GM12878 (cell line): ENCODE results near the gene DIAPH2. TPM values are rescaled to one million over a fixed set of nuclear protein-coding genes. Genes with fewer than 3 reads are reported as not detected.

Experiments
- ATAC-seq: fragments of 200-7000 bp; cut with Tn5 transposase; 3 replicates; pipeline ENCODE4 v1.9.1; 2020; ENCODE audit warnings: mild to moderate bottlenecking, moderate library complexity
- BruUV-seq: library from RNA; stranded (reverse); fragments of 400-500 nt; replicated peaks from 2 replicates; lab custom pipeline; 2021; lab: Mats Ljungman, UMichigan
- CTCF ChIA-PET: fragments of 300-600 bp; sonication (Branson Sonifier 250); formaldehyde crosslinking; extraction: SDS; loops from one replicate; lab custom pipeline; 2021; ENCODE audit warnings: inconsistent platforms; lab: Yijun Ruan, JAX
- POLR2A ChIA-PET: fragments of 350-600 bp; formaldehyde crosslinking; extraction: SDS; loops from one replicate; lab custom pipeline; 2021; ENCODE audit warnings: inconsistent platforms; lab: Charles Lee
- RAD21 ChIA-PET: fragments of 300-600 bp; sonication (Branson Sonifier 250); formaldehyde crosslinking; loops from one replicate; lab custom pipeline; 2023; ENCODE audit warnings: antibody characterized with exemption; ENCODE audit not compliant: unreplicated experiment; lab: Charles Lee
- SMC1A ChIA-PET: fragments of 300-600 bp; sonication (Branson Sonifier 250); formaldehyde crosslinking; loops from one replicate; lab custom pipeline; 2023; ENCODE audit not compliant: unreplicated experiment, uncharacterized antibody; lab: Charles Lee
- DNase-seq: peaks from one replicate; pipeline ENCODE4 v3.0.0-alpha.2; 2011; ENCODE audit warnings: low read depth, low spot score
- FAIRE-seq: peaks from 3 replicates; lab custom pipeline; 2011; peaks lifted over from hg19 to GRCh38; lab: Jason Lieb, UNC
- H2AFZ ChIP-seq: 2 replicates; pipeline ENCODE4 v1.6.0; 2011; ENCODE audit warnings: low read depth, low read length, control low read depth; ENCODE audit not compliant: control insufficient read depth
- H3K27ac ChIP-seq: 2 replicates; pipeline ENCODE4 v1.5.1; 2011; ENCODE audit warnings: control low read depth; ENCODE audit not compliant: control insufficient read depth, insufficient read depth
- H3K27me3 ChIP-seq, 2 experiments: replicated peaks in 1 of 2; 2 replicates each; pipeline versions ENCODE4 v1.6.0 to v1.6.1; 2011; ENCODE audit warnings: low read length in 1 of 2; ENCODE audit not compliant: control insufficient read depth in 2 of 2, insufficient read depth in 2 of 2
- H3K36me3 ChIP-seq, 2 experiments: 2 replicates each; pipeline ENCODE4 v1.5.1; 2011; ENCODE audit warnings: low read length in 1 of 2; ENCODE audit not compliant: control insufficient read depth in 2 of 2, insufficient read depth in 2 of 2
- H3K4me1 ChIP-seq: 2 replicates; pipeline ENCODE4 v1.6.1; 2011; ENCODE audit warnings: mild to moderate bottlenecking, low read length, moderate library complexity, mixed read lengths; ENCODE audit not compliant: control insufficient read depth, insufficient read depth
- H3K4me2 ChIP-seq: 2 replicates; pipeline ENCODE4 v1.6.0; 2011; ENCODE audit warnings: control low read depth; ENCODE audit not compliant: control insufficient read depth, insufficient read depth
- H3K4me3 ChIP-seq: fragments of 200-600 bp; sonication (generic); 2 replicates; pipeline ENCODE4 v1.5.1; 2016
- H3K79me2 ChIP-seq: 2 replicates; pipeline ENCODE4 v1.6.0; 2011; ENCODE audit warnings: low read length; ENCODE audit not compliant: control insufficient read depth, insufficient read depth
- H3K9ac ChIP-seq: 2 replicates; pipeline ENCODE4 v1.8.0; 2011; ENCODE audit warnings: low read length, control low read depth, mixed read lengths; ENCODE audit not compliant: control insufficient read depth, insufficient read depth
- H3K9me3 ChIP-seq: replicated peaks from 3 replicates; pipeline ENCODE4 v1.5.1; 2011; ENCODE audit warnings: mild to moderate bottlenecking, low read length; ENCODE audit not compliant: control insufficient read depth, insufficient read depth
- H4K20me1 ChIP-seq: 2 replicates; pipeline ENCODE4 v1.6.0; 2011; ENCODE audit not compliant: control insufficient read depth, insufficient read depth
- ATF3 ChIP-seq: IDR thresholded peaks from 2 replicates; pipeline ENCODE4 v1.6.1; 2011; ENCODE audit warnings: low read depth, mild to moderate bottlenecking, low read length, moderate library complexity, borderline replicate concordance; ENCODE audit errors: extremely low read depth
- BACH1 ChIP-seq: fragments of 450-650 bp; IDR thresholded peaks from 2 replicates; pipeline ENCODE4 v1.6.1; 2017; ENCODE audit warnings: mild to moderate bottlenecking, borderline replicate concordance
- BRCA1 ChIP-seq: IDR thresholded peaks from 2 replicates; pipeline ENCODE4 v1.6.1; 2011; ENCODE audit warnings: low read depth, low read length, improper control_type of control experiment
- DPF2 ChIP-seq: fragments of 450-650 bp; IDR thresholded peaks from 2 replicates; pipeline ENCODE4 v1.6.1; 2017; ENCODE audit warnings: mild to moderate bottlenecking
- EP300 ChIP-seq, 2 experiments: fragments of 150-350 bp in 1 of 2; IDR thresholded peaks; 2 replicates each; pipeline ENCODE4 v1.6.1; 2011 to 2012; ENCODE audit warnings: low read depth in 2 of 2, low read length in 2 of 2, borderline replicate concordance in 1 of 2, improper control_type of control experiment in 1 of 2, inconsistent platforms in 1 of 2; ENCODE audit not compliant: control insufficient read depth in 1 of 2
- GABPA ChIP-seq: IDR thresholded peaks from 2 replicates; pipeline ENCODE4 v1.6.1; 2014; ENCODE audit warnings: antibody characterized with exemption, low read depth, mild to moderate bottlenecking, inconsistent platforms
- GATAD2B ChIP-seq: fragments of 450-650 bp; conservative IDR thresholded peaks from 2 replicates; pipeline ENCODE4 v1.6.1; 2017; ENCODE audit warnings: low read depth, mild to moderate bottlenecking, moderate library complexity
- HDAC2 ChIP-seq: fragments of 200-600 bp; sonication (generic); IDR thresholded peaks from 2 replicates; pipeline ENCODE4 v1.6.1; 2017
- HDGF ChIP-seq: fragments of 450-650 bp; IDR thresholded peaks from 2 replicates; pipeline ENCODE4 v1.6.1; 2016; ENCODE audit warnings: antibody characterized with exemption
- NFIC ChIP-seq: IDR thresholded peaks from 2 replicates; pipeline ENCODE4 v1.6.1; 2012; ENCODE audit warnings: low read depth, mild to moderate bottlenecking, inconsistent platforms, low read length, moderate library complexity
- PAX8 ChIP-seq: fragments of 450-650 bp; IDR thresholded peaks from 2 replicates; pipeline ENCODE4 v1.6.1; 2017; ENCODE audit warnings: mild to moderate bottlenecking, moderate library complexity
- PML ChIP-seq: IDR thresholded peaks from 2 replicates; pipeline ENCODE4 v1.6.1; 2012; ENCODE audit warnings: low read length, inconsistent platforms
- POU2F2 ChIP-seq: IDR thresholded peaks from 3 replicates; pipeline ENCODE4 v1.6.1; 2011; ENCODE audit warnings: low read depth, mild to moderate bottlenecking, low read length, borderline replicate concordance
- RBBP5 ChIP-seq: fragments of 200-600 bp; sonication (generic); conservative IDR thresholded peaks from 2 replicates; pipeline ENCODE4 v1.6.1; 2016
- RUNX3 ChIP-seq: IDR thresholded peaks from 2 replicates; pipeline ENCODE4 v1.6.1; 2012; ENCODE audit warnings: low read length, inconsistent platforms
- SMAD5 ChIP-seq: IDR thresholded peaks from 2 replicates; pipeline ENCODE4 v1.6.1; 2016; ENCODE audit warnings: antibody characterized with exemption, low read depth
- SP1 ChIP-seq: IDR thresholded peaks from one replicate; pipeline ENCODE4 v1.6.1; 2011; ENCODE audit warnings: low read depth, low read length
- SREBF1 ChIP-seq: IDR thresholded peaks from 2 replicates; pipeline ENCODE4 v1.6.1; 2012; ENCODE audit warnings: mild to moderate bottlenecking, low read length
- TCF12 ChIP-seq: IDR thresholded peaks from 2 replicates; pipeline ENCODE4 v1.6.1; 2011; ENCODE audit warnings: low read depth, mild to moderate bottlenecking, low read length
- YY1 ChIP-seq: IDR thresholded peaks from 2 replicates; pipeline ENCODE4 v1.6.1; 2011; ENCODE audit warnings: low read depth, mild to moderate bottlenecking, low read length
- ZNF24 ChIP-seq: fragments of 450-650 bp; IDR thresholded peaks from 2 replicates; pipeline ENCODE4 v1.6.1; 2017; ENCODE audit warnings: antibody characterized with exemption, mild to moderate bottlenecking
- WGBS: methylation state at CpG from one replicate; pipeline ENCODE4 v1.1.6; 2016; ENCODE audit warnings: low lambda C conversion rate; ENCODE audit not compliant: insufficient replicate concordance, insufficient coverage; ENCODE audit errors: missing lambda C conversion rate; 5-methylcytosine and 5-hydroxymethylcytosine counted together
- in situ Hi-C: fragments of 300-500 bp; cut with MboI; formaldehyde crosslinking; loops from 9 replicates; pipeline ENCODE4 v1.14.3; 2018; ENCODE audit warnings: mixed read lengths
- intact Hi-C: fragments of 100-400 bp; cut with micrococcal nuclease; formaldehyde crosslinking; loops from one replicate; pipeline ENCODE4 v1.14.2; 2022; ENCODE audit not compliant: unreplicated experiment
- polyA plus RNA-seq, 11 experiments: library from polyadenylated mRNA; depleted of rRNA in 4 of 11; unstranded in 6 of 11; stranded (reverse) in 5 of 11; fragments of >200 nt; fragmentation: Nextera tagmentation in 4 of 11; fragmentation: Illumina TruSeq in 1 of 11; extraction: Ambion mirVana in 4 of 11; extraction: Trizol in 1 of 11; gene quantifications; 1 replicate in 1 of 11; 2 replicates in 10 of 11; pipeline versions ENCODE4 v1.2.1 to v1.2.3, GENCODE V29; 2011 to 2016; ENCODE audit warnings: inconsistent platforms in 2 of 11, missing spikeins in 2 of 11, low read depth in 1 of 11
- total RNA-seq, 4 experiments: library from RNA; depleted of rRNA in 3 of 4; stranded (reverse); fragments of >200 nt in 3 of 4; fragmentation: Illumina TruSeq in 1 of 4; extraction: Trizol in 1 of 4; gene quantifications; 2 replicates each; pipeline versions ENCODE4 v1.2.1 to v1.2.3, GENCODE V29; 2013 to 2021
- TF ChIP-seq, protein P1 (sequence below): fragments of 450-650 bp; IDR thresholded peaks from 2 replicates; pipeline ENCODE4 v1.6.1; 2014; ENCODE audit warnings: mild to moderate bottlenecking

Gene DIAPH2
- total and polyA plus RNA-seq, 10 of the 15 experiments (the other 5 are each of a cell fraction or from before 2014, with no cell fraction given): 2.2 to 16.6 (median 8.8) TPM

DNA sequence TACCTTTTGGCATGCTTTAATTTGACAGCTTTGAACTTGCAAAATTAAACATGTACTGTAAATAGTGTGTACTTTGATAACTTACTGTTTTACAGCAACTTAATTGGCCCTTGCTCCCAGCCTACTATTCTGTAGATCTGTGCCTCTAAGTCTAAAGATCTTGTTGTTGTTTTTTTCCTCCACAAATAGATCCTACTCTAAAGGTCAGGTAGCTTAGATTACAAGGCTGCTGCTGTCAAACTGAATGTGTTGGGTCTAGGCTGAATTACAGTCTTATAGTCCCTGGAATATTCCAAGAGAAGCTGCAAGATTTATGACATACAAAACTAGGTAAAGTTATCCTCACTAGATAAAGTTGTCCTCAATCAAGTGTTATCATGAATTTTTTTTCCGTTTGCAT lies 18.7 kb downstream of the DIAPH2 start:
- Histone ChIP-seq H3K4me1 (no peaks in the 10 kb centered on the region), H4K20me1 (no peaks in the 10 kb centered on the region), H3K9ac (no peak overlapping the region), H3K36me3 (no peaks in the 10 kb centered on the region), H3K4me3 (no peak overlapping the region), H3K79me2 (no peaks in the 10 kb centered on the region), H3K9me3 (no peaks in the 10 kb centered on the region), H2AFZ (no peak overlapping the region), H3K4me2 (no peak overlapping the region), H3K27me3 (no peaks in the 10 kb centered on the region), H3K27ac (no peak overlapping the region)
- 59% methylated on average over 1 of the region's 1 CpG for WGBS
- in situ Hi-C loops (no loop called here), intact Hi-C loops (no loop called here)
- no TSS peak for BruUV-seq
- no peak for DNase-seq
- RAD21 ChIA-PET: no interaction called here
- CTCF ChIA-PET: no interaction called here
- POLR2A ChIA-PET: no interaction called here
- no peak for ATAC-seq
- TF ChIP-seq ZNF24: no peak
- TF ChIP-seq RBBP5: no peak
- FAIRE-seq: no peak
- SMC1A ChIA-PET: interaction anchor here (1.5 kb wide), 1 partner anchor 18 kb away, joined by 4 read pairs; no protein-coding TSS in a partner anchor

DNA sequence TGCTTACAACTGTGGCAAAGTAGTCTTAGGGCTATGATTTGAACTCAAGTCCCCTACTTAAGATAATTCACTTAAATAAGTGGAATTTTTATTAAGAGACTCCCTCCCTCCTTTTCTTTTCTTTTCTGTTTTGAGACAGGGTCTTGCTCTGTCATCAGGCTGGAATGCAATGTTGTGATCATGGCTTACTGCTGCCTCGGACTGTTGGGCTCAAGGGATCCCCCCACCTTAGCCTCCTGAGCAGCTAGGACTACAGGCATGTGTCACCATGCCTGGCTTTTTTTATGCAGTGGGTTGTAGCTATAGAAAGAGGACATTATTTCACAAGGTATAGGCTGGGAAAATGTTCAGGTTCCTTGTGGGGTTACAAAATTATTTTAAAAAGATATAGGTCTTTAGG lies 19.2 kb downstream of the DIAPH2 start:
- ChIA-PET SMC1A (interaction anchor here (1.5 kb wide), 1 partner anchor 17 kb away, joined by 4 read pairs; no protein-coding TSS in a partner anchor), RAD21 (no interaction called here), CTCF (no interaction called here), POLR2A (no interaction called here)
- Histone ChIP-seq H3K27ac (no peak overlapping the region), H3K4me1 (no peaks in the 10 kb centered on the region), H3K79me2 (no peaks in the 10 kb centered on the region), H2AFZ (no peak overlapping the region), H3K9me3 (no peaks in the 10 kb centered on the region), H3K27me3 (no peaks in the 10 kb centered on the region), H3K4me2 (no peak overlapping the region), H3K36me3 (no peaks in the 10 kb centered on the region), H4K20me1 (no peaks in the 10 kb centered on the region), H3K4me3 (no peak overlapping the region), H3K9ac (no peak overlapping the region)
- FAIRE-seq: no peak
- 46% methylated on average over 1 of the region's 1 CpG for WGBS
- in situ Hi-C loops: no loop called here
- TF ChIP-seq SREBF1: no peak
- TF ChIP-seq SMAD5: no peak
- TF ChIP-seq GABPA: no peak
- TF ChIP-seq HDGF: no peak
- no peak for TF ChIP-seq POU2F2
- TF ChIP-seq BRCA1: no peak
- no peak for TF ChIP-seq PML
- TF ChIP-seq BACH1: no peak
- TF ChIP-seq EP300 (IDR thresholded peaks at IDR 0.05; ENCODE audit: borderline replicate concordance in 1 of 2, control insufficient read depth in 1 of 2, low read depth in 2 of 2, low read length in 2 of 2): no peak
- TF ChIP-seq YY1: no peak
- TF ChIP-seq NFIC: no peak
- no peak for TF ChIP-seq DPF2
- TF ChIP-seq GATAD2B: no peak
- no peak for TF ChIP-seq SP1
- no peak for TF ChIP-seq ATF3
- TF ChIP-seq, protein P1, sequence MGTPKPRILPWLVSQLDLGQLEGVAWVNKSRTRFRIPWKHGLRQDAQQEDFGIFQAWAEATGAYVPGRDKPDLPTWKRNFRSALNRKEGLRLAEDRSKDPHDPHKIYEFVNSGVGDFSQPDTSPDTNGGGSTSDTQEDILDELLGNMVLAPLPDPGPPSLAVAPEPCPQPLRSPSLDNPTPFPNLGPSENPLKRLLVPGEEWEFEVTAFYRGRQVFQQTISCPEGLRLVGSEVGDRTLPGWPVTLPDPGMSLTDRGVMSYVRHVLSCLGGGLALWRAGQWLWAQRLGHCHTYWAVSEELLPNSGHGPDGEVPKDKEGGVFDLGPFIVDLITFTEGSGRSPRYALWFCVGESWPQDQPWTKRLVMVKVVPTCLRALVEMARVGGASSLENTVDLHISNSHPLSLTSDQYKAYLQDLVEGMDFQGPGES: no peak
- TF ChIP-seq HDAC2: no peak
- no peak for TF ChIP-seq TCF12
- TF ChIP-seq PAX8: no peak
- no peak for TF ChIP-seq RUNX3
- intact Hi-C loops: no loop called here
- ATAC-seq: no peak
- no TSS peak for BruUV-seq
- no peak for DNase-seq
